Neural cell (in vitro differentiated cells): ENCODE measurements around the gene NLRP14.

Experiments used
- EP300 ChIP-seq: fragments of 450-650 bp; conservative IDR thresholded peaks from 2 replicates; pipeline ENCODE4 v1.6.1; 2014; ENCODE audit warnings: antibody characterized with exemption, mild to moderate bottlenecking, moderate library complexity; ENCODE audit not compliant: poor library complexity, severe bottlenecking
- EZH2 ChIP-seq: fragments of 200-600, 300-800 bp; shearing (Covaris generic), sonication (generic); IDR thresholded peaks from 2 replicates; pipeline ENCODE4 v1.6.1; 2014; ENCODE audit warnings: antibody characterized with exemption, low read length, borderline replicate concordance, mild to moderate bottlenecking; ENCODE audit not compliant: insufficient read depth, poor library complexity, severe bottlenecking
- MXI1 ChIP-seq: fragments of 450-650 bp; conservative IDR thresholded peaks from 2 replicates; pipeline ENCODE4 v1.6.1; 2014; ENCODE audit warnings: antibody characterized with exemption, mild to moderate bottlenecking; ENCODE audit not compliant: poor library complexity, severe bottlenecking
- POLR2AphosphoS5 ChIP-seq: IDR thresholded peaks from 2 replicates; pipeline ENCODE4 v1.6.1; 2012
- REST ChIP-seq: IDR thresholded peaks from 2 replicates; pipeline ENCODE4 v1.6.1; 2012; ENCODE audit warnings: borderline replicate concordance
- SMC3 ChIP-seq: fragments of 450-650 bp; conservative IDR thresholded peaks from 2 replicates; pipeline ENCODE4 v1.6.1; 2014; ENCODE audit warnings: antibody characterized with exemption, mild to moderate bottlenecking, moderate library complexity; ENCODE audit not compliant: poor library complexity
- TAF1 ChIP-seq: IDR thresholded peaks from 2 replicates; pipeline ENCODE4 v1.6.1; 2012; ENCODE audit warnings: low read depth
- TF ChIP-seq, protein P1 (sequence below): fragments of 450-650 bp; IDR thresholded peaks from 2 replicates; pipeline ENCODE4 v1.5.1; 2014; ENCODE audit warnings: antibody characterized with exemption, mild to moderate bottlenecking, moderate library complexity; ENCODE audit not compliant: poor library complexity, severe bottlenecking

DNA sequence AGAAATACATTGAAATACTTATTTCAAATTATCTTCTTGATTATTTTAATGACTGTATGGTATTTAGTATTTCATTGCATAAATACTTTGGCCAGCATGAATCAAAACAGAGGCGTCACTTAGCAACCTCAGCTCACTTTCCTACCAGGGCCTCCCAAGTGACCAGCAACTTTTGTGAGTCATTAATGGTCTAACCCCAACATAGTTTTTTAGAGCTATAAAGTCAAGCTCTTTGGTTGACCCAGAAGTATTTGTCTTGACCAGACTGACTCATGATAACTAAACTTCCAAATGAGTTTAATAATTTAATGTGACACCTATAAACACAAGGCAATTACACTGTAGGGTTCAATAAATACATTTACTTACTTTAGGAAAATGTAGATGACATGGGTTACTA lies 40.6 kb downstream of the NLRP14 start:
- TF ChIP-seq, protein P1, sequence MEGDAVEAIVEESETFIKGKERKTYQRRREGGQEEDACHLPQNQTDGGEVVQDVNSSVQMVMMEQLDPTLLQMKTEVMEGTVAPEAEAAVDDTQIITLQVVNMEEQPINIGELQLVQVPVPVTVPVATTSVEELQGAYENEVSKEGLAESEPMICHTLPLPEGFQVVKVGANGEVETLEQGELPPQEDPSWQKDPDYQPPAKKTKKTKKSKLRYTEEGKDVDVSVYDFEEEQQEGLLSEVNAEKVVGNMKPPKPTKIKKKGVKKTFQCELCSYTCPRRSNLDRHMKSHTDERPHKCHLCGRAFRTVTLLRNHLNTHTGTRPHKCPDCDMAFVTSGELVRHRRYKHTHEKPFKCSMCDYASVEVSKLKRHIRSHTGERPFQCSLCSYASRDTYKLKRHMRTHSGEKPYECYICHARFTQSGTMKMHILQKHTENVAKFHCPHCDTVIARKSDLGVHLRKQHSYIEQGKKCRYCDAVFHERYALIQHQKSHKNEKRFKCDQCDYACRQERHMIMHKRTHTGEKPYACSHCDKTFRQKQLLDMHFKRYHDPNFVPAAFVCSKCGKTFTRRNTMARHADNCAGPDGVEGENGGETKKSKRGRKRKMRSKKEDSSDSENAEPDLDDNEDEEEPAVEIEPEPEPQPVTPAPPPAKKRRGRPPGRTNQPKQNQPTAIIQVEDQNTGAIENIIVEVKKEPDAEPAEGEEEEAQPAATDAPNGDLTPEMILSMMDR = no peak
- no peak for TF ChIP-seq EZH2
- TF ChIP-seq MXI1 = no peak
- no peak for TF ChIP-seq EP300
- no peak for TF ChIP-seq POLR2AphosphoS5
- no peak for TF ChIP-seq TAF1
- no peak for TF ChIP-seq REST
- no peak for TF ChIP-seq SMC3
